ENCODE data around the gene CD86.

DNA sequence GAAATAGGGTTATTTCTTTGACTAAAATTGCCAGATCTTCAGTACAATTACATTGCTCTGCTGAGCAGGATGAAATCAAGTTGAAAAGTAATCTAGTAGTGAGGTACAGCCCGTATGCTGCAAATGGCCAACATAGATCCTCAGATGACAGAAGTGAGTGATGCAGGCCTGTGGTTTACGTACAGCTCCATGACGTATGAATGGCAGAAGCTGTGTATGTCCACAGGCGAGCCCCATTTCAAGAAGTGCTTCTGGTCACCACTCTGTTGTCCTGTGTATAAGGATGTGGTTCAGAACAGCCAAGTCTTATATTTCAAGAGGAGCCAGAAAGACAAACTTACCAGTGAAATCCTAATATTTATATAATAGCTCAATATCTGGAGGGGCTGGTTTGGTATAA, 9.2 kb downstream of the CD86 start:
- TF ChIP-seq, protein P1, sequence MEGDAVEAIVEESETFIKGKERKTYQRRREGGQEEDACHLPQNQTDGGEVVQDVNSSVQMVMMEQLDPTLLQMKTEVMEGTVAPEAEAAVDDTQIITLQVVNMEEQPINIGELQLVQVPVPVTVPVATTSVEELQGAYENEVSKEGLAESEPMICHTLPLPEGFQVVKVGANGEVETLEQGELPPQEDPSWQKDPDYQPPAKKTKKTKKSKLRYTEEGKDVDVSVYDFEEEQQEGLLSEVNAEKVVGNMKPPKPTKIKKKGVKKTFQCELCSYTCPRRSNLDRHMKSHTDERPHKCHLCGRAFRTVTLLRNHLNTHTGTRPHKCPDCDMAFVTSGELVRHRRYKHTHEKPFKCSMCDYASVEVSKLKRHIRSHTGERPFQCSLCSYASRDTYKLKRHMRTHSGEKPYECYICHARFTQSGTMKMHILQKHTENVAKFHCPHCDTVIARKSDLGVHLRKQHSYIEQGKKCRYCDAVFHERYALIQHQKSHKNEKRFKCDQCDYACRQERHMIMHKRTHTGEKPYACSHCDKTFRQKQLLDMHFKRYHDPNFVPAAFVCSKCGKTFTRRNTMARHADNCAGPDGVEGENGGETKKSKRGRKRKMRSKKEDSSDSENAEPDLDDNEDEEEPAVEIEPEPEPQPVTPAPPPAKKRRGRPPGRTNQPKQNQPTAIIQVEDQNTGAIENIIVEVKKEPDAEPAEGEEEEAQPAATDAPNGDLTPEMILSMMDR (IDR thresholded peaks at IDR 0.05), result no peak
- TF ChIP-seq POLR2AphosphoS5 (IDR thresholded peaks at IDR 0.05), result no peak
